Measurements from ENCODE around the gene DIO3. TPM values are rescaled to one million over a fixed set of nuclear protein-coding genes. Genes with fewer than 3 reads are reported as not detected.

The DIO3 gene
- total RNA-seq, 1 donor from 2014 or later: 1.9 TPM

- Histone ChIP-seq H3K27ac (no peak overlapping the region), H3K4me3 (no peak overlapping the region), H3K27me3 (ENCODE audit: low read depth) (peaks cover 7% of the 10 kb centered on the region), H3K4me1 (no peaks in the 10 kb centered on the region), H3K36me3 (no peaks in the 10 kb centered on the region), H3K9me3 (no peaks in the 10 kb centered on the region)
- intact Hi-C loops (cut with DNase I): no loop called here
- no peak for TF ChIP-seq CTCF (IDR thresholded peaks at IDR 0.05)
- DNase-seq (no peak), ATAC-seq (no peak)
Observed at GRCh38 chr14:101543814-101544213, 17.5 kb upstream of the DIO3 start.

- H3K4me1 ChIP-seq: no peaks in the 10 kb centered on the region
- H3K9me3 ChIP-seq: no peaks in the 10 kb centered on the region
- DNase-seq (no peak), ATAC-seq (no peak)
- TF ChIP-seq CTCF (IDR thresholded peaks at IDR 0.05): no peak
- intact Hi-C loops (cut with DNase I): no loop called here
- no peak overlapping the region for H3K27ac ChIP-seq
- H3K4me3 ChIP-seq: no peak overlapping the region
- peaks cover 10% of the 10 kb centered on the region for H3K27me3 ChIP-seq (ENCODE audit: low read depth)
- no peaks in the 10 kb centered on the region for H3K36me3 ChIP-seq
Observed at GRCh38 chr14:101544550-101544949, 16.7 kb upstream of the DIO3 start.

- Histone ChIP-seq H3K9me3 (no peaks in the 10 kb centered on the region), H3K4me1 (no peaks in the 10 kb centered on the region), H3K27me3 (ENCODE audit: low read depth) (peaks cover 10% of the 10 kb centered on the region), H3K4me3 (no peak overlapping the region), H3K27ac (no peak overlapping the region), H3K36me3 (no peaks in the 10 kb centered on the region)
- DNase-seq (no peak), ATAC-seq (no peak)
- intact Hi-C loops (cut with DNase I): no loop called here
- no peak for TF ChIP-seq CTCF (IDR thresholded peaks at IDR 0.05)
Observed at GRCh38 chr14:101546706-101547105, 14.6 kb upstream of the DIO3 start.

- H3K4me1 ChIP-seq: no peaks in the 10 kb centered on the region
- H3K36me3 ChIP-seq: no peaks in the 10 kb centered on the region
- no peak for TF ChIP-seq CTCF (IDR thresholded peaks at IDR 0.05)
- no peak overlapping the region for H3K27ac ChIP-seq
- ATAC-seq: no peak
- DNase-seq: no peak
- H3K9me3 ChIP-seq: no peaks in the 10 kb centered on the region
- intact Hi-C loops (cut with DNase I): no loop called here
- H3K4me3 ChIP-seq: no peak overlapping the region
- H3K27me3 ChIP-seq (ENCODE audit: low read depth): peaks cover 10% of the 10 kb centered on the region
Observed at GRCh38 chr14:101547107-101547738, 14.1 kb upstream of the DIO3 start.

GRCh38 chr14:101547961-101548669 is 13.2 kb upstream of the DIO3 start:
- DNase-seq (no peak), ATAC-seq (no peak)
- intact Hi-C loops (cut with DNase I): no loop called here
- peaks cover 10% of the 10 kb centered on the region for H3K27me3 ChIP-seq (ENCODE audit: low read depth)
- H3K36me3 ChIP-seq: no peaks in the 10 kb centered on the region
- no peaks in the 10 kb centered on the region for H3K4me1 ChIP-seq
- no peaks in the 10 kb centered on the region for H3K9me3 ChIP-seq
- no peak for TF ChIP-seq CTCF (IDR thresholded peaks at IDR 0.05)
- no peak overlapping the region for H3K27ac ChIP-seq
- H3K4me3 ChIP-seq: no peak overlapping the region
